GM12891 (cell line): ENCODE data around the gene TMEM145.

Experiments
- PAX5 ChIP-seq: IDR thresholded peaks from 2 replicates; pipeline ENCODE4 v1.6.1; 2011; ENCODE audit warnings: low read length, moderate library complexity, mild to moderate bottlenecking; ENCODE audit not compliant: insufficient read depth, severe bottlenecking
- POLR2A ChIP-seq: IDR thresholded peaks from 2 replicates; pipeline ENCODE4 v1.6.1; 2011; ENCODE audit warnings: low read depth, low read length, control low read depth
- POLR2AphosphoS5 ChIP-seq: IDR thresholded peaks from 2 replicates; pipeline ENCODE4 v1.6.1; 2011; ENCODE audit warnings: low read depth, low read length, control low read depth
- POU2F2 ChIP-seq: IDR thresholded peaks from 2 replicates; pipeline ENCODE4 v1.6.1; 2011; ENCODE audit warnings: low read depth, mild to moderate bottlenecking, control low read depth, low read length, moderate library complexity
- SPI1 ChIP-seq: IDR thresholded peaks from 2 replicates; pipeline ENCODE4 v1.6.1; 2011; ENCODE audit warnings: low read depth, low read length, control low read depth
- TAF1 ChIP-seq: IDR thresholded peaks from 2 replicates; pipeline ENCODE4 v1.6.1; 2011; ENCODE audit warnings: low read depth, low read length, control low read depth

- TF ChIP-seq POLR2A, result no peak; the same call in 1 of the 2 replicates
- no peak for TF ChIP-seq POLR2AphosphoS5
- no peak for TF ChIP-seq SPI1
- no peak for TF ChIP-seq TAF1
- TF ChIP-seq PAX5, result no peak
- no peak for TF ChIP-seq POU2F2
Measured at GRCh38 chr19:42279155-42279901, 33.8 kb upstream of the TMEM145 start.
